ENCODE results near the gene CARD16.

Gene CARD16

GRCh38 chr11:104992781-104993180 lies 52.4 kb downstream of the CARD16 start:
- DNase-seq (ENCODE audit: low read depth) = no peak

GRCh38 chr11:104991994-104992393 lies 53.1 kb downstream of the CARD16 start:
- no peak for DNase-seq (ENCODE audit: low read depth)
